HG02970 (cell line): ENCODE measurements around the gene RUFY4.
"Not testable (repeated sequence)": the region's sequence is repeated elsewhere in the genome, so short reads cannot be mapped to it uniquely, and the experiment has no call there.

ENCODE experiments used
- ATAC-seq: cut with Tn5 transposase; IDR thresholded peaks from one replicate; pipeline ENCODE4 v1.9.1; 2021; ENCODE audit warnings: mild to moderate bottlenecking, moderate library complexity, moderate number of reproducible peaks; ENCODE audit not compliant: unreplicated experiment, low FRiP score

RUFY4 gene

DNA sequence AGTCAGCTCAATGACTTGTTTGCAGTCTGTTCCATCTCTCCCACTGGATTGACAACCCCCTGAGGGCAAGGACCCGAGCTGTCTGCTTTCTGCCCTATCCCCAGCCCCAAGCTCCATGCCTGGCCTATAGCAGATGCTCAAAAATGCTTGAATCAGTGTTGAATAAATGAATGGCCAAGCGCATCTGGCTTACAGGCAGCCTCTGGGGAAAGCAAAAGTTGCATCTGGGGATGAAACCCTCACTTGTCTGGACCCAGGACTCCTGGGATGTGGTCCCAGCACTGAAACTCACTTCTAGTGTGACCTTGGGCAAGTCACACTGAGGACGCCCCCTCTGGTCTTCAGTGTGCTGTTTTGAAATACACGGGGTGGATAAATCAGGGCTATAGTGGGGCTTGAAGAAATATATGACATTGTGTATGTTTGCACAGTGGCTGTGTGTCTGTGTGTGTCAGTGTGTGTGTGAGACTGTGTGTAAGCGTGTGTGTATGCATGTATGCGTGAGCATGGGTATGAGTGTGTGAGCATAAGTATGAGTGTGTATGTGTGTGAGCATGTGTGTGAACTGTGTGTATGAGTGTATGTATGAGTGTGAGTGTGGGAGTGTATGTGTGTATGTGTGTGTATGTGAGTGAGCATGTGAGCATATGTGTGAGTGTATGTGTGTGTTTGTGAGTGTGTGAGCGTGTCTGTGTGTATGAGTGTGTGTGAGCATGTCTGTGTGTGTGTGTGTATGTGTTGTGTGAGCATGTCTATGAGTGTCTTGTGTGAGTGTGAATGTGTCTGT lies 38.5 kb upstream of the RUFY4 start:
- ATAC-seq, result no peak

DNA sequence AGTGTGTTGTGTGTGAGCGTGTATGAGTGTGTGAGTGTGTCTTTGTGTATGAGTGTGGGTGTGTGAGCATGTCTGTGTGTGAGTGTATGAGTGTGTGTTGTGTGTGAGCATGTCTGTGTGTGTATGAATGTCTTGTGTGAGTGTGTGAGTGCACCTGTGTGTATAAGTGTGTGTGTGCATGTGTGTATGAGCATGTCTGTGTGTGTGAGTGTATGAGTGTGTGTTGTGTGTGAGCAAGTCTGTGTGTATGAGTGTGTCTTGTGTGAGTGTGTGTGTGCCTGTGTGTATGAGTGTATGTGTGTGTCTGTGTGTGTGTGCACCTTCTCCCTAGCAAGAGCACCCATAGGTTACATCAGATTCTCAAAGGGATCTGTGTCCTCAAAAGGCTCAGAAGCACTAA lies 37.8 kb upstream of the RUFY4 start:
- no peak for ATAC-seq

DNA sequence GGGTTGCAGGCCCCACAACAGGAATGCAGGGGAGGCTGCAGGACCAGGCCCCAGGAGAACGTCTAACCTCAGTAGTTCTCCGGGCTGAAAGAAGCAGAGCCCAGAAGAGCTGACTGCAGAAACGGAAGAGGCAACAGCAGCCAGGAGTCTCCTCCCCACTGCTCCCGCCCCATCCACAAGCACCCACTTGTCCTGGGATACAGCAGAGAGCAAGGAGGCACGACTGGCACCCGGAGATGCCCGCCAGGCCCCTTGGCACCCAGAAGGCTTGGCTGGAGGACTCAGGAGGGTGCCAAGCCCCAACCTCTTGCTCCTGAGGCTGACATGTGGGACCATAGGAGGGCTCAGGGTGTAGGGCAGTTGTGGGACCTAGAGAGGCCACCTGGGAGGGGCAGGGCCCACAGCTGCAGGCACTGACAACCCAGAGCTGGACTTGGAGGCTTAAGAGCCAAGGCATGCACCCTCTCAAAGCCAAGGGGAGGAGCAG lies 37.2 kb upstream of the RUFY4 start:
- ATAC-seq, result no peak

DNA sequence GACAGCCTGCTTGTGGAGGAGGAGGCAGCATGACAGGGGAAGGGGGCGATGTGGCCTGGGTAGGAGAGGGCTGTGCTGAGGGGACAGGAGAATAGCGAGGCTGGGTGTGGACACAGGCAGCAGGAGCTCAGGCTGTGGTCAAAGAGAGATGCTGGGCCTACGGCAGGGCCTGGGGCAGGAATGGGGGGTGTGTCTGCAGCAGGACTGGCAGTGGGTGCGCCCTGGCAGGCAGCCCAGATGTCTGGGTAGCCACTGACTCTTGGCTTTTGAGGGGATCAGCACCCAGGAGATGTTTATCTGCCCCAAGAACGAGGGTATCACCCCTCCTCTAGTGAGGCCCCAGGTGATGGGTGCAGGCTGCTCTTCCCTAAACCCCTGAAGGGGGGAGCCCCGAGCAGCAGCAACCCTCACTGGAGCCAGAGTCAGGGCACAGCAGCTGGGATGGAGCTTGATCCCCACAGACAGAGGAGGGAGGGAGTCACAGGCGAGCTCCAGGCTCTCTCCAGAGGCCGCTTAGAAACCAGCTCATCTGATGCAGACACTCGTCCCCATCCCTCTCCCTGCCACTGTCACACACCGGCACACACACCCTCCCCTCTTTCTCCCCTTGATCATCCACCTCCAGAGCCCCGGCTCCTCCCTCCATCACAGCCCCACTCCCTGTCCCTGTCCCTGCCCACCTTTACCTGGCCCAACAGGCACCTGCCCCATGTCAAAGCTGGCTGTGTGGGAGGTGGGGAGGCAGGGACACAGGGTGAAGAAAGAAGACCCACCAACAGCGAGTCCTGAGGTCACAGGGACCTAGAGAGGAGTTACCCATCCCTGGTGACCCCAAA lies 36.5 kb upstream of the RUFY4 start:
- no peak for ATAC-seq

DNA sequence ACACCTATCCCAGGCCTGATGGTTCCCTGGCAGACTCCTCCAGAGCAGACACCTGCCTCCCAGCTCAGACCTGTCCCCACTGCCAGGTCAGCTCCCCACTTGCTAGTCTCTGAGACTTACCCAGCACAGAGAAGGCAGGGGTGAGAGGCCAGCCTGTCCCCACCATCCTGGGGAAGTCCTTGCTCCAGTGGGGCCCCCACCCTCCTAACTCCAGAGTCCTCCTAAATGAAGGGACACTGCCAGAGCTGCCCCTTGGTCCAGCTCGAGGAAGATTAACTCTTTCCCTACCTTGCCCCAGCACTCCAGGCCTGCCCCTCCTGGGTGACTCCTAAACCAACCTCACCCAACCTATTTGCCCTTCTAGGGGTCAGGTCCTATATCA lies 35.9 kb upstream of the RUFY4 start:
- no peak for ATAC-seq

DNA sequence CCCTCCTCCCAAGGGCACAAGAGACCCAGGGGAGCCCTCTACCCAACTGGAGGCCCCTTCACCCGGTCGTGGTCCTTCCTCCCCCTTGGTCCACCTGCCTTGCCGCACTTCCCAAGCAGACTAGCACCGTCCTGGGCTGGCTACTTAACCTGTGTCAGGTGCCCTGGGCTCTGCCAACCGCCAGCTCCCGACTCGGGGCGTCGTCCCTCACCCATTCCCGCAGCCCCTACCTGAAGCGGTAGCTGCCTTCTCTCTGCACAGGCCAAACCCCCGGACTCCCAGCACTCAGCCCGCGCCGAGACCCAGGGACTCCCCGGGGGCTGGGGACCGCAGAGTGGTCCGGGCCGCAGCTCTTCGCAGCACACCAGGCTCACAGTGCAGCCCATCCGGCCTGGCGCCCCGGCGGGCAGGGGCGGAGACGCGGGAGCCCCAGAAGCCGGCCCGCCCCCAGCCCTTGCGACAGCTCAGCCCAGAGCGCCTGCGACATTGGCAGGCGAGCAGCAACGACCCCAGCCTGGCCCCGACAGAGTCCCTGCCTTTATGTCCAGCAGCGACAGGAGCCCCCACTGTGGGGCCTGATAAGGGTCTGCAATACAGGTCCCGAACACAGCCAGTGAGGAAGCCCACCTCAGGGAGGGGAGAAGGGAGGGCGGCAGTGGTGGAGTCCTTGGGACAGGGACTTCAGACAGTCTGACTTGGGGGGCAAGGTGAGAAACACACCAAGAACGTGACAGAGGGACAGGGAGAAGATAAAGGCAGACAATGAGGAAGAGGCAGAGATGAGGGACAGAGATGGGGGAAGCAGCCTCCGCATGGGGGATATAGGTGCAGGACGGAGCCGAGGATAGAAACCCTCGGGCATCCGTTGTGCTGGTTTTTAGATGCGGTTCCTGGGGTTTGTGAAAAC lies 35.2 kb upstream of the RUFY4 start:
- no peak for ATAC-seq

DNA sequence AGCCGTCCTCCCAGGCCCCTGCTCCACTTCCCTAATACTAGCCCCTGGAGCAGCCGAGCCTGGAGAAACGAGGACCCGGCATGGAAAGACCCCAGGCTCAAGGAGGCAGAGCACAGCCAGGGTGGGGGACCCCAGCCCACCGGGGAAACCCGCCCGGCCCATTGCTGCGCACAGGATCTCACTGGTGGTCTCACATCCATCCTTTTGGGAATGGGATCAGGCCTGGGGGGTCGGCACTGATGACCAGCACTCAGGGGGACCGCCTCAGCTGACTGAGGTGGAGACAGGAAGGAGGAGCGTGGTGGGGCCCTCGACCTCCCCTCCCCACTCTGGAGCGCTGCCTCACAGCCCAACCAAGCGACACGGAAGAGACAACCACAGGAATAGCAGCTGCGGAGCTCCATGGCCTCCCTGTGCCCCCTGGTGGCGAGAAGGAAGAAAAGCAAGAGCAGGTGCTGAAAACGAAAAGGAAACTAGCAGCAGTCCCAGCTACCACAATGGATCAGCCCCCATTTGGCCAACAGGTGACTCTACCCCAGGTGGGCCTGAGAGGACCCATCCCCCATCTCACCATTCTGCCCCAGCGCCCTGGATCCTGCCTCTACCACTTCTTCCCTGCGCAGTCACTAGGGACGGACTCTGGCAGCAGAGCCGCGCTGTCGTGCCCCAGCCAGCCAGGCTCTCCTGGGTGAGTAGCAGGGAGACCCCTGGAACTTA lies 34.4 kb upstream of the RUFY4 start:
- peak; percentile 78 for ATAC-seq

DNA sequence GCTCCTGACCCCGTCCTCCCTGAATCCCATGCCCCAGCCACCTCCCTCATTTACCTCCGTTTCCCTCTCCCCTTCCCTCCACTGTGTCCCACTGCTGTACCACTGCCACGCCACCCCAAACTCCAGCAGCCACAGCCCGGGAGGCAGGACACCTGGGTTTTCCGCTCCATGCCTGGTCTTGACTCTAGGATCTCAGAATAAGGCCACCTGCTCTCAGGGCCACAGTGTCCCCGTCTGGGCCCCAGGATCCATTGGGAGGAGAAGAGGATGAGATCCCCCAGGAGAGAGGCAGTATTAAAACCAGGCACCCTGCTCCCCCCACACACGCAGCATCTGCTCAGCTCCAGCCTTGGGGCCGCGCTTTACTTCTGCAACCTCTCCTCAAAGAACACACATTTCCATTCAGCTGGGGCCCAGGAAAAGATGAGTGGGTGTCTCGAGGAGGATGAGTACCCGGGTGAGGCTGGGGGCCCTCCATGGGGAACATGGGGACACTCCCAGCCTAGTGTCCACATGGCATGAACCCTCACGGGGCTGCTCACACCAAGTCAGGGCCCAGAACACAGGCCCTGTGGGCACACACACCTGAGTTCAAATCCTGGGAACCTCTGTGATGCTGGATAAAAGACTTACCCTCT lies 33.5 kb upstream of the RUFY4 start:
- ATAC-seq, result no peak

DNA sequence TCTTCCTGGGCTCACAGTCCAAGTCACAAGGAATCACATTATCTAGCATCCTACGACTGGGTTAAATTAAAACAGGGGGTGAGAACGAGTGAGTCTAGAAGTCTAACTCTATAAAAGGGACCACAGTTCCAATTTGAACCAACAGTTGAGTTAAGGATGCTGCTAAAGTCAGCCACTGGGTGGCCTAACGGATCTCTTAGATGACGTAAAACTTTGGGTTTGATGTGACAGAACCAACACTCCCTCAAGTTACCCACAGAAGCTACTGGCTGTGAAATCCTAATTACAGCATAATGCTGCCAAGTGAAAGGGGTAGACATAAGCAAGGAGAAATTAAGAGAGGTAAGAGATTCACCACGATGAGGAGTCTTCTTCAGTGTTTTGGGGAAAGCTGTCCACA lies 32.7 kb upstream of the RUFY4 start:
- ATAC-seq, result no peak

DNA sequence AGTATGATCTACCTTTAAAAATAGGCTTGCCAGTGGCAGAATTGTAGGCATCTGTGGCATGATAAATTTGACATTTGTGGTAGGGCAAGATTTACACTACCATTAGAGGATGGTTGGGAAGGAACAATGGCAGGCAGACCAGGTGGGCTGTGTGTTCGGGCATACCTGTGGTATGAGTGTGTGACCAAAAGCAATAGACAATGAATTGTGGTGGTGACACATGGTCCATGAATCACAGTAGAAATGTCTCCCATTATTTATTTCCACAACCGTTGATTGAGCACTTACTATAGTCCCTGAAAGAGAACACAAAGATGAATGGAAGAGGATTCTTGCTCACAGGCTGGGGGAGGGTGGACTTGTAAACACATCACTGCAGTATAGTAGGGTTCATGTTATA lies 29.9 kb upstream of the RUFY4 start:
- no peak for ATAC-seq

DNA sequence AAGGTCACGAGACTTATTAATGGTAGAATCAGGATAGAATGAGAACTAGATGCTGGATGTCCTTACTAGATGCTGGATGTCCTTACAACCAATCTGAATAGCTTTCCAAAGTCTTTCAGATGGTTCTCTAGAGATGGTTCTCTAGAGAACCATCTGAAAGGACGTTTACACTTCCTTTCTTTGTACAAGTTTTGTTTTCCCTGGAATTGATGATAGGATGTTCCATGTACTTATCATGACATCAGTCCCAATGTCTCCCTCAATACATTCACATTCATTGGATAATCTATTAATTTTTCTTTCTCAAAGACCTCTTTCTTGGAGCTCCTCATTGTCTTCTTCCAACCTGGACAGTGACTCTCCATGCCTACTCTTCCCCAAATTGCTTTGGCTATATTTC lies 28.2 kb upstream of the RUFY4 start:
- no peak for ATAC-seq

DNA sequence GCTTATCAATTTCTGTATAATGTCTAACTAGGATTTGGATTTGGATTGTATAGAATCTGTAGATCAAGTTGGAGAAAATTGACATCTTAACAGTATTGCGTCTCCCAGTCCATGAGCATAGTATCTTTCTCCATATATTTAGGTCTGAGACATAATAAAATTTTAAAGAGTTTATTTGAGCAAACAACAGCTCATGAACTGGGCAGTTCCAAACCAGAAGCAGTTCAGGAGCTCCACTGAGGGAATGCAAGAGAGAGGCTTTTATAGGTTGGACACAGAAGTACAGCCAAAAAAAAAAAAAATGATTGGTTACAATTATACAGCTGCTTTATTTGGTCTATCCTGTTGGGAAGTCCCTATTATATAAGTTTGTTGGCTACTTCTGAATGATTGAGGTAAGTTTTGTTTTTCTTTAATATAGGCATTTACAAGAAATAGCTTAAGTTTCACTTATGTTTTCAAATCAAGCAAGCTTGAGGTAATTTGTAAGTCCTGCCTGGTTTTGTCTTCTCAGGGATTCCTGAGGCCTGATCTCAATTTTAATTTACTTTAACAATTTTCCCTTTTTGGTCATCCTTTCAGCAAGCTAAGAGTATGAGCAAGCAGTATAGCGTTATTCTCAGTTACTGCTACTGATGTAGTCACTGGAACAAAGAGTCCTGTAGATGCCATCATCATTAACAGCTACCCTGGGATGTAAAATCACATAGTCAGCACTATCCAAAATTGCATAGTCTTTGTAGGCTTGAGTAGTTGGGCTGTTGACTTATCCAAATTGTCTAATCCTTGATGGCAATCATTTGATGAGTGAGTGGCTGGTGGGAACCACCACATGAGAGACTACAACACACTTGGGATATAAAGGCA lies 27.5 kb upstream of the RUFY4 start:
- no peak for ATAC-seq

DNA sequence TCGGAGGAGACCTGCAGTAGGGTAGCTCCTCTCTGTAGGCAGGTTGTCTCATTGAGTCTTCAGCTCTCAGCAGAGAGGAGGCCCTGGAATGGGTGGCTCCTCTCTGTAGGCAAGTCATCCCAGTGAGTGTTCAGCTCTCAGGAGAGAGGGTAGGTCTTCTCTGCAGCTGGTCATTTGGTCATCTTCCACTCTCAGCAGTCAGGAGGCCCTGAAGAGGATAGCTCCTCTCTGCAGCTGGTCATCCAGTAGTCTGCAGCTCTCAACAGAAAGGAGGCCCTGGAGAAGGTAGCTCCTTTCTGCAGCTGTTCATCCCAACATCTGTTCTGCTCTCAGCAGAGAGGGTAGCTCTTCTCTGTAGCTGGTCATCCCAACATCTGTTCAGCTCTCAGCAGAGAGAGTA lies 26.0 kb upstream of the RUFY4 start:
- ATAC-seq, result no peak

DNA sequence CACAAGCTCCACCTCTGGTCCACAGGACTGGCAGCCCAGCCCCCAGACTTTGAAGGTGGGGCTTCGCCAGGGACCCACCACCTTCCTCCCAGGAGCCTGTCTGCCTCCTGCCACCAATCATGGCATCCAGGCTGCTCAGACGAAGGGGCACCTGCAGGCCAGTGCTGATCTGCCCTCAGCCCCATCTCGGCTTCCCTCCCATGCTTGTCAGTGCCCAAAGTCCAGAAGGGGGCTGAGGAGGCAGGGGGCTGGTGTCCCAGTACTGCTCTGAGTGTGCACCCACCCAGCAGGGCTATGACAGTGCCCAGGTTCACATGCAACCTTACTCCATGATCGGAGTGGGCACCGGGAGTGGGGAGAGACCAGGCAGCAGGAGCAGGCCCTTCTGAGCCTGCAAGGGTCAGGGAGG lies 25.3 kb upstream of the RUFY4 start:
- ATAC-seq, result no peak

DNA sequence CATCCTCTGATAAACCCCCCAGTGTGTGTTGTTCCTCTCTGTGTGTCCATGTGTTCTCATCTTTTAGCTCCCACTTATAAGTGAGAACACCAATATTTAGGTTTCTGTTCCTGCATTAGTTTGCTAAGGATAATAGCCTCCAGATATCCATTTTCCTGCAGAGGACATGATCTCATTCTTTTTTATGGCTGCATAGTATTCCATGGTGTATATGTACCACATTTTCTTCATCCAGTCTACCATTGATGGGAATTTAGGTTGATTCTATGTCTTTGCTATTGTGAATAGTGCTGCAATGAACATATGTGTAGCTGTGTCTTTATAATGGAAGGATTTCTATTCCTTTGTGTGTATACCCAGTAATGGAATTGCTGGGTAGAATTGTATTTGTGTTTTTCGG lies 24.5 kb upstream of the RUFY4 start:
- not testable (repeated sequence) for ATAC-seq

DNA sequence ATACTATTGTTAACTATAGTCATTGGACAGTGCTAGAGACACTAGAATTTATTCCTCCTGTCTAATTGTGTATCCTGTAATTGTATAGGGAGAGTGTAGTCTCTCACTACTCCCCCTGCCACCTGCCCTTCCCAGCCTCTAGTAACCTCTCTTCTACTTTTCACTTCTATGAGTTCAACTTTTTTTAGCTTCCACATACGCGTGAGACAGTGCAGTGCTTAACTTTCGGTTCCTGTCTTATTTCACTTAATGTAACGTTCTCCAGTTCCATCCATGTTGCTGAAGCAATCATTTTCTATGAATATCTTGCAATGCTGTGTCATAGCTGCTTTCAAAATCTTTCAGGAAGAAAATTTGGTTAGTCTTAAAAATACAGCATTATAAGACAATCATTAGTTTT lies 22.8 kb upstream of the RUFY4 start:
- ATAC-seq, result no peak

DNA sequence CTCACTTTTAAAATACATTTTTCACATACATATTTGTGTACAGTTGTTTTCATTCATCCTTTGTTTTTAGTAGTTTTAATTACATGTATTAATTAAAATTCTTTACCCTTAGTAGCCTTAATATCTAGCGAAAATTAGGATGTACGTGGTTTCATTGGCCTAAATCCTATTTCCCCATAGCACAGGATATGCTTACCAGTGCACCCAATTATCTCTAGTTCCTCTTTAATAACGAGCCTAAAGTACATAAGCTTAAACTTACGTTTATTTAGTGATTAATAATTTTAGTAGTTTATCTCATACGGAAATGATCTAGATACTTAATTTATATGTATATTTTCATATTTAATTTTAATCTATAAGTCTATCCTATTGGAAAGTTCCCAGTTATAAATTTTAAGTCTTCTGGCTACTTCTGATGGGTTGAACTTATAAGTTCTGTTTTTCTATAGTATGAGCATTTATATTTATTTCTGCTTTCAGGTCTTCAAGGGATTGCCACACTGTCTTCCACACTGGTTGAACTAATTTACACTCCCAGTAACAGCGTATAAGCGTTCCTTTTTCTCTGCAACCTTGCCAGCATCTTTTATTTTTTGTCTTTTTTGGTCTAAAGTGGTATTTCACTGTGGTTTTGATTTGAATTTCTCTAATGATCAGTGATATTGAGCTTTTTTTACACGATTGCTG lies 21.4 kb upstream of the RUFY4 start:
- ATAC-seq, result no peak

DNA sequence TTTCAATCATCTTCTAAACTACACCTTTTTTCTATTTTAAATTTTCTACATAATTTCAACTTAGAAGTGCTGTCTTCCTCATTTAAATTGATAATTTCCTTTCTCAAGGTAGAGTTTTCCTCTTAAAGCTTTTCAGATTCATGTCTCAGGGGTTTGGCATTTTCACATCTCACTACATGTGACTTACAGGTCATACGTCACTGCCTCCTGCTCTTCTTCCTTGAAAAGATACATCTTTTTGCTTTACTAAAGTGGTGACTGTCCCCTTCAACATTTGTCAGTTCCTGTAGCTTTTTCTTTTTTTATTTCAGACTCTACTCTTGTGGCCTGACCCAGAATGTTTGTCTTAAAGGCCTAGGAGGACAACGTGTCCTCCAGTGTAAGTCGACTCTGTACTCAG lies 17.1 kb upstream of the RUFY4 start:
- ATAC-seq, result no peak
